PC-9 (cell line): ENCODE results near the gene CACNA2D4. TPM values are rescaled to one million over a fixed set of nuclear protein-coding genes. Genes with fewer than 3 reads are reported as not detected.
A peak's percentile ranks its signal among the peaks of the same experiment; 100 is the strongest.

Source experiments
- BruUV-seq: library from RNA; stranded (reverse); fragments of 400-500 nt; replicated peaks from 2 replicates; lab custom pipeline; 2021; lab: Mats Ljungman, UMichigan
- CTCF ChIA-PET: fragments of 300-600 bp; sonication (Branson Sonifier 250); formaldehyde crosslinking; loops from one replicate; lab custom pipeline; 2022; ENCODE audit warnings: antibody characterized with exemption; lab: Charles Lee
- POLR2A ChIA-PET: fragments of 300-600 bp; sonication (Branson Sonifier 250); formaldehyde crosslinking; loops from one replicate; lab custom pipeline; 2022; ENCODE audit warnings: antibody characterized with exemption; ENCODE audit not compliant: unreplicated experiment; lab: Charles Lee
- DNase-seq, 2 experiments: peaks; one replicate each; pipeline versions ENCODE4 v3.0.0 to v3.0.0-alpha.2; 2015 to 2022; ENCODE audit warnings: mixed read lengths in 1 of 2
- H2AFZ ChIP-seq: fragments of 200-600 bp; sonication (generic); 2 replicates; pipeline ENCODE4 v1.8.1; 2017; ENCODE audit warnings: antibody characterized with exemption
- H3F3A ChIP-seq: fragments of 200-600 bp; sonication (generic); 2 replicates; pipeline ENCODE4 v1.8.1; 2017; ENCODE audit warnings: antibody characterized with exemption, mild to moderate bottlenecking, low read depth; ENCODE audit not compliant: insufficient read depth
- H3K27ac ChIP-seq: fragments of 200-600 bp; sonication (generic); 2 replicates; pipeline ENCODE4 v1.6.1; 2016; ENCODE audit warnings: mixed run types
- H3K27me3 ChIP-seq: fragments of 200-600 bp; sonication (generic); 2 replicates; pipeline ENCODE4 v1.6.1; 2016; ENCODE audit warnings: low read depth, mixed run types; ENCODE audit not compliant: insufficient read depth
- H3K36me3 ChIP-seq: fragments of 200-600 bp; sonication (generic); 2 replicates; pipeline ENCODE4 v1.6.1; 2016; ENCODE audit warnings: low read depth, mixed run types
- H3K4me1 ChIP-seq: fragments of 200-600 bp; sonication (generic); replicated peaks from 2 replicates; pipeline ENCODE4 v1.6.1; 2016; ENCODE audit warnings: mixed run types; ENCODE audit not compliant: insufficient read depth
- H3K4me2 ChIP-seq: fragments of 200-600 bp; sonication (generic); 2 replicates; pipeline ENCODE4 v1.6.1; 2017; ENCODE audit warnings: mixed run types
- H3K4me3 ChIP-seq: fragments of 200-600 bp; sonication (generic); 2 replicates; pipeline ENCODE4 v1.6.1; 2016; ENCODE audit warnings: mixed run types
- H3K79me2 ChIP-seq: fragments of 200-600 bp; sonication (generic); 2 replicates; pipeline ENCODE4 v1.6.1; 2017; ENCODE audit warnings: low read depth, mixed run types
- H3K9me2 ChIP-seq: fragments of 200-600 bp; sonication (generic); 2 replicates; pipeline ENCODE4 v1.8.1; 2017; ENCODE audit warnings: mild to moderate bottlenecking; ENCODE audit not compliant: insufficient read depth
- H3K9me3 ChIP-seq: fragments of 200-600 bp; sonication (generic); 2 replicates; pipeline ENCODE4 v1.8.1; 2016; ENCODE audit warnings: low read depth; ENCODE audit not compliant: insufficient read depth
- H4K20me1 ChIP-seq: fragments of 200-600 bp; sonication (generic); 2 replicates; pipeline ENCODE4 v1.8.1; 2017; ENCODE audit not compliant: insufficient read depth
- CTCF ChIP-seq: fragments of 200-600 bp; sonication (generic); conservative IDR thresholded peaks from 2 replicates; pipeline ENCODE4 v1.6.1; 2017; ENCODE audit warnings: mixed run types, antibody characterized with exemption, mild to moderate bottlenecking, moderate library complexity
- EZH2 ChIP-seq: fragments of 200-600 bp; sonication (generic); IDR thresholded peaks from 2 replicates; pipeline ENCODE4 v1.8.0; 2017; ENCODE audit warnings: antibody characterized with exemption, low read depth
- intact Hi-C: fragments of 100-400 bp; cut with micrococcal nuclease; formaldehyde crosslinking; loops from one replicate; pipeline ENCODE4 v1.10.0; 2022; ENCODE audit not compliant: unreplicated experiment
- total RNA-seq: library from RNA; stranded (reverse); gene quantifications from 2 replicates; pipeline ENCODE4 v1.2.3, GENCODE V29; 2021

The CACNA2D4 gene
- total RNA-seq, 1 experiment from 2014 or later: not detected

GRCh38 chr12:1936406-1937320 lies 18.2 kb upstream of the CACNA2D4 start:
- DNase-seq: peak in 1 of 2 experiments; percentile 24
- Histone ChIP-seq H3K9me3 (no peaks in the 10 kb centered on the region), H3K27ac (no peak overlapping the region), H4K20me1 (no peaks in the 10 kb centered on the region), H2AFZ (no peak overlapping the region), H3K4me1 (no peaks in the 10 kb centered on the region), H3K79me2 (no peaks in the 10 kb centered on the region), H3K36me3 (no peaks in the 10 kb centered on the region), H3K4me3 (no peak overlapping the region), H3K27me3 (peaks cover 10% of the 10 kb centered on the region; the same call in 1 of the 2 replicates), H3F3A (no peaks in the 10 kb centered on the region), H3K4me2 (no peak overlapping the region), H3K9me2 (no peaks in the 10 kb centered on the region)
- CTCF ChIA-PET: no interaction called here
- BruUV-seq: no TSS peak
- POLR2A ChIA-PET: no interaction called here
- intact Hi-C loops: no loop called here
- TF ChIP-seq CTCF: no peak
- no peak for TF ChIP-seq EZH2

- no peaks in the 10 kb centered on the region for H3K9me2 ChIP-seq
- no peaks in the 10 kb centered on the region for H3K36me3 ChIP-seq
- no peaks in the 10 kb centered on the region for H3K79me2 ChIP-seq
- H3F3A ChIP-seq: no peaks in the 10 kb centered on the region
- no peak overlapping the region for H3K27ac ChIP-seq
- H3K4me2 ChIP-seq: no peak overlapping the region
- H3K4me3 ChIP-seq: no peak overlapping the region
- BruUV-seq: no TSS peak
- intact Hi-C loops: no loop called here
- H3K27me3 ChIP-seq: peaks cover 18% of the 10 kb centered on the region
- ChIA-PET POLR2A (no interaction called here), CTCF (no interaction called here)
- H4K20me1 ChIP-seq: no peaks in the 10 kb centered on the region
- TF ChIP-seq CTCF (no peak), EZH2 (no peak)
- no peaks in the 10 kb centered on the region for H3K9me3 ChIP-seq
- no peak for DNase-seq
- H3K4me1 ChIP-seq: no peaks in the 10 kb centered on the region
- no peak overlapping the region for H2AFZ ChIP-seq
These were observed 17.4 kb upstream of the CACNA2D4 start for GRCh38 chr12:1935700-1936378.

GRCh38 chr12:1935242-1935641 lies 16.8 kb upstream of the CACNA2D4 start:
- Histone ChIP-seq H3K4me3 (no peak overlapping the region), H3K9me2 (no peaks in the 10 kb centered on the region), H3K27ac (no peak overlapping the region), H3K9me3 (no peaks in the 10 kb centered on the region), H3K4me1 (no peaks in the 10 kb centered on the region), H3F3A (no peaks in the 10 kb centered on the region), H3K27me3 (peaks cover 24% of the 10 kb centered on the region), H2AFZ (no peak overlapping the region), H4K20me1 (no peaks in the 10 kb centered on the region), H3K4me2 (no peak overlapping the region), H3K79me2 (no peaks in the 10 kb centered on the region), H3K36me3 (no peaks in the 10 kb centered on the region)
- TF ChIP-seq EZH2 (no peak), CTCF (no peak)
- POLR2A ChIA-PET: no interaction called here
- DNase-seq: no peak
- CTCF ChIA-PET: no interaction called here
- BruUV-seq: no TSS peak
- intact Hi-C loops: no loop called here
